ENCODE measurements around the gene DEFB132.

DNA sequence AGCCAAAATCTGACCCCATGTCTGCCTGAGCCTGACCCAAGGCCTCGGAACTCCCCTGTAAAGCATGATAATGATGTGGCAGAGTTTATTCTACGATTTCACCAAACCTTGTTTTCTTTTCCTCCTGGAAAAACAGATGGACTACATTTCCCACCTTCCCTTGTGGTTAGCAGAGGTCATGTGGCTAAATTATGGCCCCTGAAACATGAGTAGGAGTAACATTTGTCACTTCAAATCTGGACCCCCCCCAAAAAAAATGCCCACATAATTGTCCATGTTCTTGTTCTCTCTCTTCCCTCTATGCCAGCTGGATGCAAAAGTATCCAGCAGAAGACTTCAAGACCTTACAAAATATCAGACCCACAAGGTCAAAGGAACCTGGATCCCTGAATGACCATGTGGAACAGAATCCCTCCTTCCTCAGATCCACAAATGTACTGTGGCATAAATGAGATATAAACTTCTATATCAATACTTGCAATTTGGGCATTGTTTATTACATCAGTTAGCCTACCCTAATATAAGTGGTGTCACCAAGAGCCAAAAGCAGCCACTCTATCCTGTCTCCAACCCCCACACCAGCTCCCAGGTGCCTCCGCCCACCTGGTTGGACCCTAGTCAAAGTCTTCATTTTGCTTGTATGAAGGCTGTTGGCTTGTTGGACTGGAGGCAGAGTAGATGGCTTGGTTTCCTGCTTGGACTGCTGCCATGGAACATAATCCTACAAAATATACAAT, 31.6 kb downstream of the DEFB132 start:
- TF ChIP-seq TBP (IDR thresholded peaks at IDR 0.05; ENCODE audit: low read depth, low read length) = no peak
- TF ChIP-seq, protein P1, sequence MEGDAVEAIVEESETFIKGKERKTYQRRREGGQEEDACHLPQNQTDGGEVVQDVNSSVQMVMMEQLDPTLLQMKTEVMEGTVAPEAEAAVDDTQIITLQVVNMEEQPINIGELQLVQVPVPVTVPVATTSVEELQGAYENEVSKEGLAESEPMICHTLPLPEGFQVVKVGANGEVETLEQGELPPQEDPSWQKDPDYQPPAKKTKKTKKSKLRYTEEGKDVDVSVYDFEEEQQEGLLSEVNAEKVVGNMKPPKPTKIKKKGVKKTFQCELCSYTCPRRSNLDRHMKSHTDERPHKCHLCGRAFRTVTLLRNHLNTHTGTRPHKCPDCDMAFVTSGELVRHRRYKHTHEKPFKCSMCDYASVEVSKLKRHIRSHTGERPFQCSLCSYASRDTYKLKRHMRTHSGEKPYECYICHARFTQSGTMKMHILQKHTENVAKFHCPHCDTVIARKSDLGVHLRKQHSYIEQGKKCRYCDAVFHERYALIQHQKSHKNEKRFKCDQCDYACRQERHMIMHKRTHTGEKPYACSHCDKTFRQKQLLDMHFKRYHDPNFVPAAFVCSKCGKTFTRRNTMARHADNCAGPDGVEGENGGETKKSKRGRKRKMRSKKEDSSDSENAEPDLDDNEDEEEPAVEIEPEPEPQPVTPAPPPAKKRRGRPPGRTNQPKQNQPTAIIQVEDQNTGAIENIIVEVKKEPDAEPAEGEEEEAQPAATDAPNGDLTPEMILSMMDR (IDR thresholded peaks at IDR 0.05; ENCODE audit: control extremely low read depth in 1 of 3, insufficient read depth in 1 of 3, low read depth in 1 of 3, low read length in 3 of 3) = no peak
- TF ChIP-seq, protein P2, sequence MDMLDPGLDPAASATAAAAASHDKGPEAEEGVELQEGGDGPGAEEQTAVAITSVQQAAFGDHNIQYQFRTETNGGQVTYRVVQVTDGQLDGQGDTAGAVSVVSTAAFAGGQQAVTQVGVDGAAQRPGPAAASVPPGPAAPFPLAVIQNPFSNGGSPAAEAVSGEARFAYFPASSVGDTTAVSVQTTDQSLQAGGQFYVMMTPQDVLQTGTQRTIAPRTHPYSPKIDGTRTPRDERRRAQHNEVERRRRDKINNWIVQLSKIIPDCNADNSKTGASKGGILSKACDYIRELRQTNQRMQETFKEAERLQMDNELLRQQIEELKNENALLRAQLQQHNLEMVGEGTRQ (IDR thresholded peaks at IDR 0.05; ENCODE audit: low read length) = peak; percentile 50; the same call in 1 of the 2 replicates
- TF ChIP-seq NRF1 (IDR thresholded peaks at IDR 0.05; ENCODE audit: low read depth, low read length) = no peak
- no peak for TF ChIP-seq RFX5 (IDR thresholded peaks at IDR 0.05; ENCODE audit: borderline replicate concordance, low read depth, low read length)
- no peak for TF ChIP-seq GABPA (IDR thresholded peaks at IDR 0.05; ENCODE audit: borderline replicate concordance, insufficient read depth, low read length)
- TF ChIP-seq EZH2 (IDR thresholded peaks at IDR 0.05; ENCODE audit: low read depth, low read length, severe bottlenecking) = no peak
